ENCODE data around the gene LIN7B. TPM values are rescaled to one million over a fixed set of nuclear protein-coding genes. Genes with fewer than 3 reads are reported as not detected.

Gene LIN7B
- total and polyA plus RNA-seq, 8 donors = 4.0 to 118 (median 11.5) TPM; not detected in 1

GRCh38 chr19:49148044-49148682, 34.0 kb downstream of the LIN7B start:
- H3K27ac ChIP-seq = peak overlapping the region in 4 of 5 donors; percentile 72 to 88 (median 85)
- TF ChIP-seq EP300 (IDR thresholded peaks at IDR 0.05) (no peak), POLR2AphosphoS5 (IDR thresholded peaks at IDR 0.05) (no peak), CTCF (IDR thresholded peaks at IDR 0.05) (no peak), POLR2A (IDR thresholded peaks at IDR 0.05) (no peak)
- H3K36me3 ChIP-seq = no peaks in the 10 kb centered on the region
- 58 to 71% (median 69%) methylated on average over 10 to 11 of the region's 11 CpGs for WGBS, 5 donors
- peaks cover 0 to 33% (median 0%) of the 10 kb centered on the region in 3 donors for H3K27me3 ChIP-seq
- no peaks in the 10 kb centered on the region for H3K9me3 ChIP-seq
- intact Hi-C loops (cut with DNase I; ENCODE audit: low total_unique reads) = no loop called here
- H3K4me1 ChIP-seq = peaks cover 35 to 63% (median 55%) of the 10 kb centered on the region in 4 donors
- DNase-seq = no peak
- H3K4me3 ChIP-seq = peak overlapping the region; percentile 66 to 82 (median 70)

- H3K9me3 ChIP-seq = no peaks in the 10 kb centered on the region
- H3K27ac ChIP-seq = peak overlapping the region; percentile 72 to 92 (median 85)
- WGBS, 5 donors = 1 to 4% (median 3%) methylated on average over 29 to 49 of the region's 49 CpGs
- intact Hi-C loops (cut with DNase I; ENCODE audit: low total_unique reads) = no loop called here
- peaks cover 35 to 62% (median 52%) of the 10 kb centered on the region in 4 donors for H3K4me1 ChIP-seq
- peak; percentile 98 to 100 for DNase-seq
- H3K4me3 ChIP-seq = peak overlapping the region; percentile 66 to 82 (median 70)
- H3K27me3 ChIP-seq = peaks cover 0 to 33% (median 0%) of the 10 kb centered on the region in 3 donors
- no peak for TF ChIP-seq EP300 (IDR thresholded peaks at IDR 0.05)
- no peak for TF ChIP-seq CTCF (IDR thresholded peaks at IDR 0.05)
- no peak for TF ChIP-seq POLR2A (IDR thresholded peaks at IDR 0.05)
- TF ChIP-seq POLR2AphosphoS5 (IDR thresholded peaks at IDR 0.05) = peak in 2 of 3 donors; percentile 63 to 70
- H3K36me3 ChIP-seq = no peaks in the 10 kb centered on the region
Measured at GRCh38 chr19:49148784-49149651, 34.8 kb downstream of the LIN7B start.

GRCh38 chr19:49149652-49150105, 35.5 kb downstream of the LIN7B start:
- Histone ChIP-seq H3K4me1 (peaks cover 35 to 62% (median 52%) of the 10 kb centered on the region in 4 donors), H3K9me3 (no peaks in the 10 kb centered on the region), H3K4me3 (peak overlapping the region; percentile 66 to 82 (median 70)), H3K27ac (peak overlapping the region; percentile 72 to 92 (median 85)), H3K27me3 (peaks cover 0 to 33% (median 0%) of the 10 kb centered on the region in 3 donors), H3K36me3 (no peaks in the 10 kb centered on the region)
- intact Hi-C loops (cut with DNase I; ENCODE audit: low total_unique reads) = loop anchor here (10.0 kb wide), 1 partner anchor 55 kb away; no protein-coding TSS in a partner anchor
- DNase-seq = peak; percentile 58 to 94
- 0 to 5% (median 1%) methylated on average over 18 to 23 of the region's 23 CpGs for WGBS, 5 donors
- TF ChIP-seq POLR2A (IDR thresholded peaks at IDR 0.05) (no peak), EP300 (IDR thresholded peaks at IDR 0.05) (no peak), CTCF (IDR thresholded peaks at IDR 0.05) (no peak), POLR2AphosphoS5 (IDR thresholded peaks at IDR 0.05) (no peak)

Measured in stomach (tissue), 9 donors.